Endothelial cell of umbilical vein (primary cell): ENCODE results near the gene CXCL3. TPM values are rescaled to one million over a fixed set of nuclear protein-coding genes. Genes with fewer than 3 reads are reported as not detected.

ENCODE experiments used
- BruUV-seq: library from RNA; stranded (reverse); fragments of 400-500 nt; replicated peaks from 2 replicates; lab custom pipeline; 2021; lab: Mats Ljungman, UMichigan
- CTCF ChIA-PET: fragments of 300-600, 350-600 bp; sonication (Branson Sonifier 250); formaldehyde crosslinking; loops from one replicate; lab custom pipeline; 2021; ENCODE audit warnings: antibody characterized with exemption, inconsistent platforms; lab: Charles Lee
- POLR2A ChIA-PET: fragments of 300-600, 350-600 bp; sonication (Branson Sonifier 250); formaldehyde crosslinking; loops from one replicate; lab custom pipeline; 2021; ENCODE audit warnings: antibody characterized with exemption, inconsistent platforms; lab: Charles Lee
- DNase-seq: peaks from one replicate; pipeline ENCODE4 v3.0.0-alpha.2; 2011; ENCODE audit warnings: low read depth, low spot score
- FAIRE-seq: peaks from 2 replicates; lab custom pipeline; 2011; peaks lifted over from hg19 to GRCh38; lab: Jason Lieb, UNC
- H2AFZ ChIP-seq: 2 replicates; pipeline ENCODE4 v1.6.0; 2012; ENCODE audit warnings: low read depth, low read length, control low read depth, inconsistent platforms
- H3K27ac ChIP-seq: 2 replicates; pipeline ENCODE4 v1.5.1; 2011; ENCODE audit warnings: low read depth, mild to moderate bottlenecking, control low read depth, low read length, moderate library complexity; ENCODE audit not compliant: insufficient read depth
- H3K27me3 ChIP-seq, 2 experiments: 2 replicates each; pipeline versions ENCODE4 v1.6.0 to v1.6.1; 2011; ENCODE audit warnings: low read length in 2 of 2, mixed read lengths in 1 of 2; ENCODE audit not compliant: control insufficient read depth in 2 of 2, insufficient read depth in 2 of 2
- H3K36me3 ChIP-seq, 2 experiments: 2 replicates in 1 of 2; 3 replicates in 1 of 2; pipeline ENCODE4 v1.5.1; 2011; ENCODE audit warnings: low read length in 2 of 2, mild to moderate bottlenecking in 1 of 2, moderate library complexity in 1 of 2; ENCODE audit not compliant: control insufficient read depth in 2 of 2, insufficient read depth in 2 of 2; ENCODE audit errors: extremely low read depth in 1 of 2
- H3K4me1 ChIP-seq: 3 replicates; pipeline ENCODE4 v1.5.1; 2011; ENCODE audit warnings: mild to moderate bottlenecking, low read length; ENCODE audit not compliant: control insufficient read depth, insufficient read depth; ENCODE audit errors: extremely low read depth
- H3K4me2 ChIP-seq: 2 replicates; pipeline ENCODE4 v1.6.1; 2011; ENCODE audit warnings: low read length, control low read depth, mixed read lengths; ENCODE audit not compliant: insufficient read depth
- H3K4me3 ChIP-seq, 3 experiments: fragments of 200-600 bp in 1 of 3; sonication (generic), shearing (Covaris generic) in 1 of 3; replicated peaks in 1 of 3; 2 replicates each; pipeline ENCODE4 v1.5.1; 2011 to 2016; ENCODE audit warnings: control low read depth in 3 of 3, low read length in 3 of 3, mild to moderate bottlenecking in 2 of 3, inconsistent platforms in 1 of 3, low read depth in 1 of 3, moderate library complexity in 1 of 3; ENCODE audit not compliant: insufficient read depth in 1 of 3
- H3K79me2 ChIP-seq: 2 replicates; pipeline ENCODE4 v1.6.0; 2012; ENCODE audit warnings: low read length, inconsistent platforms; ENCODE audit not compliant: control insufficient read depth, insufficient read depth
- H3K9ac ChIP-seq: replicated peaks from 2 replicates; pipeline ENCODE3; 2011; ENCODE audit warnings: low read length, control low read depth; ENCODE audit not compliant: insufficient read depth; ENCODE audit errors: extremely low read depth
- H3K9me1 ChIP-seq: replicated peaks from 3 replicates; pipeline ENCODE4 v1.6.0; 2011; ENCODE audit warnings: mild to moderate bottlenecking, low read length; ENCODE audit not compliant: control insufficient read depth, insufficient read depth; ENCODE audit errors: extremely low read depth
- H3K9me3 ChIP-seq: replicated peaks from 2 replicates; pipeline ENCODE4 v1.5.1; 2012; ENCODE audit warnings: low read length, inconsistent platforms; ENCODE audit not compliant: control insufficient read depth, insufficient read depth
- H4K20me1 ChIP-seq: replicated peaks from 2 replicates; pipeline ENCODE3; 2011; ENCODE audit warnings: mild to moderate bottlenecking, low read length; ENCODE audit not compliant: control insufficient read depth, insufficient read depth; ENCODE audit errors: extremely low read depth
- EZH2 ChIP-seq: IDR thresholded peaks from 2 replicates; pipeline ENCODE4 v1.6.1; 2012; ENCODE audit warnings: borderline replicate concordance, low read depth, mild to moderate bottlenecking, moderate library complexity, low read length, inconsistent platforms; ENCODE audit not compliant: severe bottlenecking
- FOS ChIP-seq: IDR thresholded peaks from 2 replicates; pipeline ENCODE4 v1.6.1; 2011; ENCODE audit warnings: mild to moderate bottlenecking, low read length, moderate library complexity, borderline replicate concordance; ENCODE audit not compliant: insufficient read depth
- GATA2 ChIP-seq: IDR thresholded peaks from 2 replicates; pipeline ENCODE4 v1.7.0; 2011; ENCODE audit warnings: low read depth, mild to moderate bottlenecking, moderate library complexity, mixed read lengths, low read length; ENCODE audit not compliant: insufficient read length, insufficient read depth
- JUN ChIP-seq: IDR thresholded peaks from 2 replicates; pipeline ENCODE4 v1.6.1; 2011; ENCODE audit warnings: borderline replicate concordance, low read depth; ENCODE audit not compliant: insufficient read length, insufficient read depth
- MAX ChIP-seq: IDR thresholded peaks from 2 replicates; pipeline ENCODE4 v1.6.1; 2011; ENCODE audit not compliant: insufficient read depth, insufficient read length
- MYC ChIP-seq: IDR thresholded peaks from one replicate; pipeline ENCODE4 v1.6.1; 2011; ENCODE audit warnings: mild to moderate bottlenecking, low read depth, low read length
- POLR2A ChIP-seq: IDR thresholded peaks from 2 replicates; pipeline ENCODE4 v1.6.1; 2012; ENCODE audit warnings: low read depth, mild to moderate bottlenecking, control low read depth, low read length
- POLR2AphosphoS5 ChIP-seq: IDR thresholded peaks from 2 replicates; pipeline ENCODE4 v1.6.1; 2012; ENCODE audit warnings: low read depth, mild to moderate bottlenecking, control low read depth, low read length, moderate library complexity; ENCODE audit not compliant: insufficient read depth
- dilution Hi-C: fragments of 300-500 bp; cut with MboI; formaldehyde crosslinking; loops from one replicate; pipeline ENCODE4 v1.15.0; 2019; ENCODE audit warnings: low sequenced_read_pairs; ENCODE audit not compliant: extremely low pct_ligation_motif_present
- intact Hi-C: fragments of 100-400 bp; cut with micrococcal nuclease; formaldehyde crosslinking; loops from one replicate; pipeline ENCODE4 v1.10.0; 2022
- polyA plus RNA-seq, 4 experiments: library from polyadenylated mRNA; depleted of rRNA in 3 of 4; stranded (reverse) in 3 of 4; unstranded in 1 of 4; fragments of >200 nt; gene quantifications; 2 replicates each; pipeline versions ENCODE4 v1.2.1 to v1.2.3, GENCODE V29; 2011 to 2012; ENCODE audit warnings: missing spikeins in 1 of 4
- total RNA-seq: library from RNA; stranded (reverse); gene quantifications from 2 replicates; pipeline ENCODE4 v1.2.3, GENCODE V29; 2021
- TF ChIP-seq, protein P1 (sequence below), 2 donors: IDR thresholded peaks; 1 replicate in 1 of 2; 2 replicates in 1 of 2; pipeline ENCODE4 v1.5.1; 2011; ENCODE audit warnings: low read length in 2 of 2, mild to moderate bottlenecking in 2 of 2, moderate library complexity in 2 of 2, control low read depth in 1 of 2, inconsistent platforms in 1 of 2, low read depth in 1 of 2; ENCODE audit not compliant: insufficient read depth in 1 of 2; ENCODE audit errors: extremely low read depth in 1 of 2

CXCL3 gene
- total and polyA plus RNA-seq, 2 donors (not counting 3 experiments of a cell fraction or from before 2014, with no cell fraction given) = 1.1 to 1.3 TPM

DNA sequence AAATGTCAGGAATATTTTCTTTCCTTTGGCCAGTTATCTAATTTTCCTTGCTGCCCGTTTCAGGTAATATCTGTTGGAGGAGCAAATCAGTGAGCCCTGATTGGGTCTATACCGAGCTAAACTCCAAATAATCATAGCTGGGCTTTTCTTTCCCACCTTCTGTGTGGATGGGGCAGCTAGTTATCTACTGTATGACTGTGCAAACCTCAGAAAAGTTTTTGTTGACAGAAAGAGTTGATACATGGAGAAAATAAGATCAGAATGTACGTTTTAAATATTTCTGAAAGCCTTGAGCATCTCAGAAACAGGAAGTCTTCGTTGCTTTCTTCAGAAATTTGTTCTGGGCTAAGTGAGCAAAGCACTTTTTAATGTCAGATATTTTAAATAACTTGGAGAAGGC lies 33.8 kb downstream of the CXCL3 start:
- CTCF ChIA-PET = no interaction called here
- dilution Hi-C loops = no loop called here
- Histone ChIP-seq H3K4me1 (peaks cover 3% of the 10 kb centered on the region), H3K27ac (no peak overlapping the region), H3K79me2 (no peaks in the 10 kb centered on the region), H3K9ac (no peak overlapping the region), H3K27me3 (no peaks in the 10 kb centered on the region), H3K9me1 (peaks cover 2% of the 10 kb centered on the region), H3K36me3 (no peaks in the 10 kb centered on the region), H3K4me3 (no peak overlapping the region), H3K9me3 (no peaks in the 10 kb centered on the region), H2AFZ (no peak overlapping the region), H4K20me1 (no peaks in the 10 kb centered on the region), H3K4me2 (no peak overlapping the region)
- POLR2A ChIA-PET = no interaction called here
- intact Hi-C loops = no loop called here
- BruUV-seq = no TSS peak
- DNase-seq = no peak
- no peak for FAIRE-seq
- TF ChIP-seq FOS = no peak
- TF ChIP-seq GATA2 = no peak
- TF ChIP-seq POLR2A = no peak
- TF ChIP-seq MAX = no peak
- TF ChIP-seq JUN = no peak
- TF ChIP-seq EZH2 = no peak
- TF ChIP-seq POLR2AphosphoS5 = no peak
- TF ChIP-seq, protein P1, sequence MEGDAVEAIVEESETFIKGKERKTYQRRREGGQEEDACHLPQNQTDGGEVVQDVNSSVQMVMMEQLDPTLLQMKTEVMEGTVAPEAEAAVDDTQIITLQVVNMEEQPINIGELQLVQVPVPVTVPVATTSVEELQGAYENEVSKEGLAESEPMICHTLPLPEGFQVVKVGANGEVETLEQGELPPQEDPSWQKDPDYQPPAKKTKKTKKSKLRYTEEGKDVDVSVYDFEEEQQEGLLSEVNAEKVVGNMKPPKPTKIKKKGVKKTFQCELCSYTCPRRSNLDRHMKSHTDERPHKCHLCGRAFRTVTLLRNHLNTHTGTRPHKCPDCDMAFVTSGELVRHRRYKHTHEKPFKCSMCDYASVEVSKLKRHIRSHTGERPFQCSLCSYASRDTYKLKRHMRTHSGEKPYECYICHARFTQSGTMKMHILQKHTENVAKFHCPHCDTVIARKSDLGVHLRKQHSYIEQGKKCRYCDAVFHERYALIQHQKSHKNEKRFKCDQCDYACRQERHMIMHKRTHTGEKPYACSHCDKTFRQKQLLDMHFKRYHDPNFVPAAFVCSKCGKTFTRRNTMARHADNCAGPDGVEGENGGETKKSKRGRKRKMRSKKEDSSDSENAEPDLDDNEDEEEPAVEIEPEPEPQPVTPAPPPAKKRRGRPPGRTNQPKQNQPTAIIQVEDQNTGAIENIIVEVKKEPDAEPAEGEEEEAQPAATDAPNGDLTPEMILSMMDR (IDR thresholded peaks at IDR 0.05; ENCODE audit: extremely low read depth in 1 of 2, insufficient read depth in 1 of 2, low read depth in 1 of 2, low read length in 2 of 2) = no peak
- no peak for TF ChIP-seq MYC
